Panc1 (cell line): ENCODE data around the gene GPR31.

Source experiments
- SIN3A ChIP-seq: IDR thresholded peaks from 2 replicates; pipeline ENCODE4 v1.6.1; 2012; ENCODE audit warnings: low read depth, mild to moderate bottlenecking, low read length, moderate library complexity, borderline replicate concordance; ENCODE audit not compliant: insufficient read depth
- TF ChIP-seq, protein P1 (sequence below): fragments of 450-650 bp; IDR thresholded peaks from 2 replicates; pipeline ENCODE4 v1.5.1; 2017; ENCODE audit warnings: mild to moderate bottlenecking

DNA sequence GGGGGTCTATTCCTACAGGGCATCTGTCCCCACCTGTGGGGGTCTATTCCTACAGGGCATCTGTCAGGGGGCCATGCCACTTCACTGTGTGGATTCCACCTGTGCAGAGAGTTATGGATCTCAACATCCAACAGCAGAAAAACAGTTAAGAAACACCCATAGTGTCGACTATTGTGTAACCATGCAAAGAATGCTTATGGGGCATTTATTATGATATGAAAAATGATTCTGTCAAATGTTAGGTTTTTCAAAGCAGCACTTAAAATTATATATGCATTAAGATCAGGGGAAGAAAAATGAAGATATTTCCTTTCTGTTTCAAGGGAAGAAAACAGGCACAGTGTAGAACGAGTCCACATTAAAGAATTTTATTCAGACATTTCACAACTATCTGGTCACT, 2.9 kb downstream of the GPR31 start:
- TF ChIP-seq, protein P1, sequence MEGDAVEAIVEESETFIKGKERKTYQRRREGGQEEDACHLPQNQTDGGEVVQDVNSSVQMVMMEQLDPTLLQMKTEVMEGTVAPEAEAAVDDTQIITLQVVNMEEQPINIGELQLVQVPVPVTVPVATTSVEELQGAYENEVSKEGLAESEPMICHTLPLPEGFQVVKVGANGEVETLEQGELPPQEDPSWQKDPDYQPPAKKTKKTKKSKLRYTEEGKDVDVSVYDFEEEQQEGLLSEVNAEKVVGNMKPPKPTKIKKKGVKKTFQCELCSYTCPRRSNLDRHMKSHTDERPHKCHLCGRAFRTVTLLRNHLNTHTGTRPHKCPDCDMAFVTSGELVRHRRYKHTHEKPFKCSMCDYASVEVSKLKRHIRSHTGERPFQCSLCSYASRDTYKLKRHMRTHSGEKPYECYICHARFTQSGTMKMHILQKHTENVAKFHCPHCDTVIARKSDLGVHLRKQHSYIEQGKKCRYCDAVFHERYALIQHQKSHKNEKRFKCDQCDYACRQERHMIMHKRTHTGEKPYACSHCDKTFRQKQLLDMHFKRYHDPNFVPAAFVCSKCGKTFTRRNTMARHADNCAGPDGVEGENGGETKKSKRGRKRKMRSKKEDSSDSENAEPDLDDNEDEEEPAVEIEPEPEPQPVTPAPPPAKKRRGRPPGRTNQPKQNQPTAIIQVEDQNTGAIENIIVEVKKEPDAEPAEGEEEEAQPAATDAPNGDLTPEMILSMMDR = no peak
- TF ChIP-seq SIN3A = no peak
